B cell (primary cell): ENCODE measurements around the gene SLC9A3. TPM values are rescaled to one million over a fixed set of nuclear protein-coding genes. Genes with fewer than 3 reads are reported as not detected.
A peak's percentile ranks its signal among the peaks of the same experiment; 100 is the strongest.

Experiments used
- ATAC-seq: fragments of 200-7000 bp; cut with Tn5 transposase; one replicate; pipeline ENCODE4 v1.10.0; 2021; ENCODE audit warnings: low read depth, mild to moderate bottlenecking, moderate number of reproducible peaks, moderate library complexity
- CTCF ChIA-PET: fragments of 350-600 bp; sonication (Branson Sonifier 250); formaldehyde crosslinking; loops from one replicate; lab custom pipeline; 2021; ENCODE audit warnings: antibody characterized with exemption, inconsistent platforms; lab: Charles Lee
- POLR2A ChIA-PET: fragments of 350-600 bp; sonication (Branson Sonifier 250); formaldehyde crosslinking; loops from one replicate; lab custom pipeline; 2021; ENCODE audit warnings: antibody characterized with exemption; lab: Charles Lee
- DNase-seq: peaks from one replicate; pipeline ENCODE4 v3.0.0; 2013
- H2AFZ ChIP-seq: 2 replicates; pipeline ENCODE4 v1.6.1; 2012; ENCODE audit warnings: mild to moderate bottlenecking, low read depth, low read length; ENCODE audit not compliant: insufficient read depth, poor library complexity, severe bottlenecking
- H3K27ac ChIP-seq, 2 donors: 1 replicate in 1 of 2; 2 replicates in 1 of 2; pipeline ENCODE4 v1.5.1; 2012 to 2013; ENCODE audit warnings: low read length in 2 of 2, mild to moderate bottlenecking in 2 of 2, moderate library complexity in 1 of 2
- H3K27me3 ChIP-seq, 4 experiments: fragments of 200-600 bp in 1 of 4; sonication (generic) in 1 of 4; replicated peaks in 1 of 4; 1 replicate in 2 of 4; 2 replicates in 2 of 4; pipeline versions ENCODE4 v1.6.1 to v1.7.0; 2013 to 2016; ENCODE audit warnings: low read length in 3 of 4, mild to moderate bottlenecking in 2 of 4, mixed read lengths in 1 of 4, moderate library complexity in 1 of 4; ENCODE audit not compliant: insufficient read depth in 4 of 4, control insufficient read depth in 3 of 4; ENCODE audit errors: control extremely low read depth in 1 of 4
- H3K36me3 ChIP-seq, 2 experiments: replicated peaks in 1 of 2; 1 replicate in 1 of 2; 2 replicates in 1 of 2; pipeline versions ENCODE4 v1.6.1 to v1.7.1; 2013; ENCODE audit warnings: low read length in 1 of 2; ENCODE audit not compliant: insufficient read depth in 2 of 2, control insufficient read depth in 1 of 2; ENCODE audit errors: control extremely low read depth in 1 of 2, extremely low read depth in 1 of 2
- H3K4me1 ChIP-seq, 2 donors: fragments of 200-600 bp in 1 of 2; sonication (generic) in 1 of 2; 1 replicate in 1 of 2; 2 replicates in 1 of 2; pipeline versions ENCODE4 v1.5.1 to v1.6.1; 2013 to 2017; ENCODE audit warnings: low read length in 2 of 2; ENCODE audit not compliant: control insufficient read depth in 2 of 2, insufficient read depth in 2 of 2
- H3K4me2 ChIP-seq: replicated peaks from 2 replicates; pipeline ENCODE3; 2012; ENCODE audit warnings: mild to moderate bottlenecking, low read depth, low read length; ENCODE audit not compliant: poor library complexity, severe bottlenecking
- H3K4me3 ChIP-seq, 5 experiments: fragments of 200-600 bp in 1 of 5; sonication (generic) in 1 of 5; 1 replicate in 3 of 5; 2 replicates in 2 of 5; pipeline versions ENCODE4 v1.5.1 to v1.7.0; 2011 to 2016; ENCODE audit warnings: low read length in 4 of 5, mild to moderate bottlenecking in 4 of 5, low read depth in 2 of 5, control low read depth in 1 of 5, moderate library complexity in 1 of 5; ENCODE audit not compliant: insufficient read depth in 1 of 5; ENCODE audit errors: control extremely low read depth in 1 of 5, extremely low read depth in 1 of 5
- H3K79me2 ChIP-seq: fragments of 200-600 bp; sonication (generic); one replicate; pipeline ENCODE4 v1.6.0; 2016; ENCODE audit warnings: low read length; ENCODE audit not compliant: control insufficient read depth, insufficient read depth
- H3K9ac ChIP-seq: fragments of 200-600 bp; sonication (generic); 2 replicates; pipeline ENCODE4 v1.6.1; 2017; ENCODE audit warnings: mild to moderate bottlenecking, low read length, moderate library complexity
- H3K9me3 ChIP-seq, 3 donors: one replicate each; pipeline versions ENCODE4 v1.6.1 to v1.7.1; 2013; ENCODE audit warnings: low read length in 2 of 3; ENCODE audit not compliant: control insufficient read depth in 2 of 3, insufficient read depth in 1 of 3; ENCODE audit errors: control extremely low read depth in 1 of 3
- H4K20me1 ChIP-seq: 2 replicates; pipeline ENCODE4 v1.6.0; 2012; ENCODE audit warnings: mild to moderate bottlenecking, low read length; ENCODE audit not compliant: insufficient read depth, control insufficient read depth, poor library complexity, severe bottlenecking
- H3K27ac Mint-ChIP-seq: one replicate; pipeline ENCODE4 v1.8.0; 2021; ENCODE audit warnings: mixed read lengths
- H3K27me3 Mint-ChIP-seq: one replicate; pipeline ENCODE4 v1.8.0; 2021; ENCODE audit warnings: mixed read lengths
- H3K4me1 Mint-ChIP-seq: one replicate; pipeline ENCODE4 v1.8.0; 2021; ENCODE audit warnings: mixed read lengths
- H3K4me3 Mint-ChIP-seq: one replicate; pipeline ENCODE4 v1.8.0; 2021; ENCODE audit warnings: mixed read lengths
- H3K9me3 Mint-ChIP-seq: one replicate; pipeline ENCODE4 v1.8.0; 2022; ENCODE audit warnings: mixed read lengths; ENCODE audit not compliant: insufficient read depth
- EZH2 ChIP-seq: IDR thresholded peaks from 2 replicates; pipeline ENCODE4 v1.6.1; 2012; ENCODE audit warnings: borderline replicate concordance, low read depth, mild to moderate bottlenecking, moderate library complexity, low read length; ENCODE audit not compliant: insufficient read depth, poor library complexity, severe bottlenecking
- WGBS: methylation state at CpG from one replicate; pipeline ENCODE4 v1.1.5; 2013; ENCODE audit warnings: missing lambda C conversion rate; ENCODE audit not compliant: insufficient coverage; 5-methylcytosine and 5-hydroxymethylcytosine counted together
- intact Hi-C: fragments of 100-400 bp; cut with micrococcal nuclease; formaldehyde crosslinking; loops from one replicate; pipeline ENCODE4 v1.10.0; 2022
- polyA plus RNA-seq: library from polyadenylated mRNA; depleted of rRNA; stranded (reverse); fragments of >200 nt; gene quantifications from 2 replicates; pipeline ENCODE4 v1.2.3, GENCODE V29; 2012
- total RNA-seq, 2 donors: library from RNA; stranded (reverse); fragments of 120-200 nt in 1 of 2; gene quantifications; 1 replicate in 1 of 2; 2 replicates in 1 of 2; pipeline versions ENCODE4 v1.2.3 to v1.2.4, GENCODE V29; 2013 to 2022
- TF ChIP-seq, protein P1 (sequence below): fragments of 200-600 bp; IDR thresholded peaks from one replicate; pipeline ENCODE4 v1.8.0; 2022; ENCODE audit warnings: antibody characterized with exemption, mild to moderate bottlenecking

Gene SLC9A3
- total and polyA plus RNA-seq, 2 donors (not counting 1 experiment from before 2014, with no cell fraction given), result 0.84 to 2.0 TPM

- Mint-ChIP-seq H3K4me3 (peak overlapping the region; percentile 62), H3K27ac (peak overlapping the region; percentile 37), H3K9me3 (no peaks in the 10 kb centered on the region), H3K4me1 (peaks cover 33% of the 10 kb centered on the region), H3K27me3 (peaks cover 6% of the 10 kb centered on the region)
- no peak overlapping the region for H2AFZ ChIP-seq
- H4K20me1 ChIP-seq, result peaks cover 32% of the 10 kb centered on the region
- TF ChIP-seq, protein P1, sequence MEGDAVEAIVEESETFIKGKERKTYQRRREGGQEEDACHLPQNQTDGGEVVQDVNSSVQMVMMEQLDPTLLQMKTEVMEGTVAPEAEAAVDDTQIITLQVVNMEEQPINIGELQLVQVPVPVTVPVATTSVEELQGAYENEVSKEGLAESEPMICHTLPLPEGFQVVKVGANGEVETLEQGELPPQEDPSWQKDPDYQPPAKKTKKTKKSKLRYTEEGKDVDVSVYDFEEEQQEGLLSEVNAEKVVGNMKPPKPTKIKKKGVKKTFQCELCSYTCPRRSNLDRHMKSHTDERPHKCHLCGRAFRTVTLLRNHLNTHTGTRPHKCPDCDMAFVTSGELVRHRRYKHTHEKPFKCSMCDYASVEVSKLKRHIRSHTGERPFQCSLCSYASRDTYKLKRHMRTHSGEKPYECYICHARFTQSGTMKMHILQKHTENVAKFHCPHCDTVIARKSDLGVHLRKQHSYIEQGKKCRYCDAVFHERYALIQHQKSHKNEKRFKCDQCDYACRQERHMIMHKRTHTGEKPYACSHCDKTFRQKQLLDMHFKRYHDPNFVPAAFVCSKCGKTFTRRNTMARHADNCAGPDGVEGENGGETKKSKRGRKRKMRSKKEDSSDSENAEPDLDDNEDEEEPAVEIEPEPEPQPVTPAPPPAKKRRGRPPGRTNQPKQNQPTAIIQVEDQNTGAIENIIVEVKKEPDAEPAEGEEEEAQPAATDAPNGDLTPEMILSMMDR, result no peak
- no peak for TF ChIP-seq EZH2
- 94% methylated on average over 29 of the region's 31 CpGs for WGBS
- H3K4me3 ChIP-seq, result no peak overlapping the region
- H3K9me3 ChIP-seq, result peaks cover 0 to 3% (median 0%) of the 10 kb centered on the region in 3 donors
- ChIA-PET CTCF (interaction anchor here (3.8 kb wide), 1 partner anchor 25 kb away, joined by 28 read pairs; no protein-coding TSS in a partner anchor), POLR2A (interaction anchor here (0.6 to 1.2 kb wide), 2 partner anchors 24 to 70 kb away, joined by 3 read pairs; no protein-coding TSS in a partner anchor)
- H3K36me3 ChIP-seq, result peaks cover 4 to 16% of the 10 kb centered on the region in 2 experiments
- H3K9ac ChIP-seq, result no peak overlapping the region
- no peak for DNase-seq
- H3K27me3 ChIP-seq, result peaks cover 0 to 23% (median 6%) of the 10 kb centered on the region in 4 experiments
- no peak for ATAC-seq
- H3K27ac ChIP-seq, result no peak overlapping the region
- peaks cover 34 to 40% of the 10 kb centered on the region in 2 donors for H3K4me1 ChIP-seq
- H3K79me2 ChIP-seq, result peaks cover 10% of the 10 kb centered on the region
- H3K4me2 ChIP-seq, result peak overlapping the region; percentile 96
- intact Hi-C loops, result no loop called here
Observed at GRCh38 chr5:470961-471749, 53.1 kb downstream of the SLC9A3 start.
